Activated T-cell treated with anti-CD3 and anti-CD28 coated beads, Interleukin-2, amount 50 U/mL, for 24 hours (primary cell): ENCODE results near the gene ZDHHC7.

Source experiments
- DNase-seq: peaks from one replicate; pipeline ENCODE4 v3.0.0-alpha.2; 2020
- H3K27ac Mint-ChIP-seq: 2 replicates; pipeline ENCODE4 v1.8.0; 2020; ENCODE audit warnings: mild to moderate bottlenecking, mixed read lengths
- H3K27me3 Mint-ChIP-seq: 2 replicates; pipeline ENCODE4 v1.8.0; 2020; ENCODE audit warnings: mixed read lengths
- H3K36me3 Mint-ChIP-seq: 2 replicates; pipeline ENCODE4 v1.8.0; 2020; ENCODE audit warnings: low read depth, mixed read lengths
- H3K4me1 Mint-ChIP-seq: 2 replicates; pipeline ENCODE4 v1.8.0; 2020; ENCODE audit warnings: low read depth, mixed read lengths
- H3K4me3 Mint-ChIP-seq: 2 replicates; pipeline ENCODE4 v1.8.0; 2020; ENCODE audit warnings: mild to moderate bottlenecking, moderate library complexity, mixed read lengths
- H3K9me3 Mint-ChIP-seq: 2 replicates; pipeline ENCODE4 v1.8.0; 2020; ENCODE audit warnings: mixed read lengths

The ZDHHC7 gene

GRCh38 chr16:84979516-84979915 is 31.8 kb downstream of the ZDHHC7 start:
- H3K27ac Mint-ChIP-seq: no peak overlapping the region
- no peak overlapping the region for H3K4me3 Mint-ChIP-seq
- DNase-seq: no peak
- no peaks in the 10 kb centered on the region for H3K4me1 Mint-ChIP-seq
- H3K9me3 Mint-ChIP-seq: no peaks in the 10 kb centered on the region
- peaks cover 91% of the 10 kb centered on the region for H3K36me3 Mint-ChIP-seq
- H3K27me3 Mint-ChIP-seq: no peaks in the 10 kb centered on the region

- Mint-ChIP-seq H3K27ac (no peak overlapping the region), H3K36me3 (peaks cover 79% of the 10 kb centered on the region), H3K4me1 (no peaks in the 10 kb centered on the region), H3K27me3 (no peaks in the 10 kb centered on the region), H3K9me3 (no peaks in the 10 kb centered on the region), H3K4me3 (no peak overlapping the region)
- no peak for DNase-seq
Observed at GRCh38 chr16:84976644-84977400, 34.5 kb downstream of the ZDHHC7 start.

GRCh38 chr16:84975522-84975921 is 35.8 kb downstream of the ZDHHC7 start:
- peaks cover 2% of the 10 kb centered on the region for H3K4me1 Mint-ChIP-seq
- peaks cover 66% of the 10 kb centered on the region for H3K36me3 Mint-ChIP-seq
- DNase-seq: no peak
- H3K4me3 Mint-ChIP-seq: no peak overlapping the region
- H3K27ac Mint-ChIP-seq: no peak overlapping the region
- no peaks in the 10 kb centered on the region for H3K9me3 Mint-ChIP-seq
- H3K27me3 Mint-ChIP-seq: no peaks in the 10 kb centered on the region

GRCh38 chr16:84975066-84975465 is 36.3 kb downstream of the ZDHHC7 start:
- H3K4me3 Mint-ChIP-seq: no peak overlapping the region
- no peak overlapping the region for H3K27ac Mint-ChIP-seq
- H3K9me3 Mint-ChIP-seq: no peaks in the 10 kb centered on the region
- H3K36me3 Mint-ChIP-seq: peaks cover 61% of the 10 kb centered on the region
- no peaks in the 10 kb centered on the region for H3K27me3 Mint-ChIP-seq
- H3K4me1 Mint-ChIP-seq: peaks cover 4% of the 10 kb centered on the region
- DNase-seq: no peak

- peaks cover 4% of the 10 kb centered on the region for H3K4me1 Mint-ChIP-seq
- no peak overlapping the region for H3K4me3 Mint-ChIP-seq
- H3K36me3 Mint-ChIP-seq: peaks cover 51% of the 10 kb centered on the region
- no peak overlapping the region for H3K27ac Mint-ChIP-seq
- no peaks in the 10 kb centered on the region for H3K27me3 Mint-ChIP-seq
- H3K9me3 Mint-ChIP-seq: no peaks in the 10 kb centered on the region
- no peak for DNase-seq
Observed at GRCh38 chr16:84973776-84974523, 37.4 kb downstream of the ZDHHC7 start.

GRCh38 chr16:84973236-84973635 is 38.1 kb downstream of the ZDHHC7 start:
- Mint-ChIP-seq H3K4me1 (peaks cover 4% of the 10 kb centered on the region), H3K27ac (no peak overlapping the region), H3K9me3 (no peaks in the 10 kb centered on the region), H3K36me3 (peaks cover 45% of the 10 kb centered on the region), H3K27me3 (no peaks in the 10 kb centered on the region), H3K4me3 (no peak overlapping the region)
- DNase-seq: no peak

GRCh38 chr16:84970447-84971127 is 40.7 kb downstream of the ZDHHC7 start:
- Mint-ChIP-seq H3K4me3 (no peak overlapping the region), H3K9me3 (peaks cover 3% of the 10 kb centered on the region), H3K4me1 (peaks cover 4% of the 10 kb centered on the region), H3K27ac (no peak overlapping the region), H3K27me3 (no peaks in the 10 kb centered on the region), H3K36me3 (peaks cover 18% of the 10 kb centered on the region)
- peak; percentile 82 for DNase-seq

GRCh38 chr16:84967828-84968227 is 43.5 kb downstream of the ZDHHC7 start:
- H3K27me3 Mint-ChIP-seq: no peaks in the 10 kb centered on the region
- no peaks in the 10 kb centered on the region for H3K36me3 Mint-ChIP-seq
- no peak for DNase-seq
- peaks cover 3% of the 10 kb centered on the region for H3K9me3 Mint-ChIP-seq
- no peak overlapping the region for H3K27ac Mint-ChIP-seq
- peaks cover 4% of the 10 kb centered on the region for H3K4me1 Mint-ChIP-seq
- no peak overlapping the region for H3K4me3 Mint-ChIP-seq

- no peak for DNase-seq
- no peaks in the 10 kb centered on the region for H3K27me3 Mint-ChIP-seq
- no peaks in the 10 kb centered on the region for H3K36me3 Mint-ChIP-seq
- no peak overlapping the region for H3K27ac Mint-ChIP-seq
- H3K4me1 Mint-ChIP-seq: peaks cover 4% of the 10 kb centered on the region
- no peak overlapping the region for H3K4me3 Mint-ChIP-seq
- H3K9me3 Mint-ChIP-seq: peaks cover 3% of the 10 kb centered on the region
Observed at GRCh38 chr16:84965428-84966415, 45.6 kb downstream of the ZDHHC7 start.

GRCh38 chr16:84964386-84965128 is 46.8 kb downstream of the ZDHHC7 start:
- Mint-ChIP-seq H3K4me3 (no peak overlapping the region), H3K27me3 (no peaks in the 10 kb centered on the region), H3K27ac (no peak overlapping the region), H3K9me3 (peaks cover 3% of the 10 kb centered on the region), H3K4me1 (no peaks in the 10 kb centered on the region), H3K36me3 (no peaks in the 10 kb centered on the region)
- no peak for DNase-seq

GRCh38 chr16:84963066-84963465 is 48.3 kb downstream of the ZDHHC7 start:
- H3K36me3 Mint-ChIP-seq: no peaks in the 10 kb centered on the region
- no peak for DNase-seq
- no peak overlapping the region for H3K4me3 Mint-ChIP-seq
- no peaks in the 10 kb centered on the region for H3K27me3 Mint-ChIP-seq
- H3K9me3 Mint-ChIP-seq: peaks cover 3% of the 10 kb centered on the region
- no peak overlapping the region for H3K27ac Mint-ChIP-seq
- H3K4me1 Mint-ChIP-seq: no peaks in the 10 kb centered on the region

- DNase-seq: no peak
- Mint-ChIP-seq H3K9me3 (peaks cover 2% of the 10 kb centered on the region), H3K4me3 (no peak overlapping the region), H3K27ac (no peak overlapping the region), H3K4me1 (no peaks in the 10 kb centered on the region), H3K27me3 (no peaks in the 10 kb centered on the region), H3K36me3 (no peaks in the 10 kb centered on the region)
Observed at GRCh38 chr16:84960942-84961341, 50.4 kb downstream of the ZDHHC7 start.

GRCh38 chr16:84959784-84960417 is 51.4 kb downstream of the ZDHHC7 start:
- H3K27ac Mint-ChIP-seq: no peak overlapping the region
- no peak overlapping the region for H3K4me3 Mint-ChIP-seq
- no peaks in the 10 kb centered on the region for H3K9me3 Mint-ChIP-seq
- no peaks in the 10 kb centered on the region for H3K36me3 Mint-ChIP-seq
- no peaks in the 10 kb centered on the region for H3K4me1 Mint-ChIP-seq
- no peaks in the 10 kb centered on the region for H3K27me3 Mint-ChIP-seq
- DNase-seq: no peak
